GM21737 (cell line): Measurements from ENCODE around the gene ZNF273.
"Not testable (repeated sequence)": the region's sequence is repeated elsewhere in the genome, so short reads cannot be mapped to it uniquely, and the experiment has no call there.

Experiments used
- ATAC-seq: cut with Tn5 transposase; IDR thresholded peaks from one replicate; pipeline ENCODE4 v1.9.1; 2021; ENCODE audit warnings: mild to moderate bottlenecking, moderate library complexity; ENCODE audit not compliant: unreplicated experiment

Gene ZNF273

GRCh38 chr7:64902806-64903721 is at the start of gene ZNF273:
TSS of gene ZNF273 (plus strand) at chr7:64903273. CDS start at chr7:64903318, 45 bp downstream.
- ATAC-seq = peak; percentile 99

- ATAC-seq = no peak
Measured at GRCh38 chr7:64853679-64854078, 49.4 kb upstream of the ZNF273 start.

- no peak for ATAC-seq
Measured at GRCh38 chr7:64854969-64855368, 48.1 kb upstream of the ZNF273 start.

- no peak for ATAC-seq
Measured at GRCh38 chr7:64863021-64863420, 40.1 kb upstream of the ZNF273 start.

- not testable (repeated sequence) for ATAC-seq
Measured at GRCh38 chr7:64863530-64863929, 39.5 kb upstream of the ZNF273 start.

GRCh38 chr7:64863969-64864368 is 39.1 kb upstream of the ZNF273 start:
- ATAC-seq = no peak

- no peak for ATAC-seq
Measured at GRCh38 chr7:64867863-64868440, 35.1 kb upstream of the ZNF273 start.

- no peak for ATAC-seq
Measured at GRCh38 chr7:64868499-64868898, 34.6 kb upstream of the ZNF273 start.

- no peak for ATAC-seq
Measured at GRCh38 chr7:64869121-64869725, 33.9 kb upstream of the ZNF273 start.

GRCh38 chr7:64869912-64870562 is 33.0 kb upstream of the ZNF273 start:
- ATAC-seq = no peak

- ATAC-seq = no peak
Measured at GRCh38 chr7:64870656-64871055, 32.4 kb upstream of the ZNF273 start.

- no peak for ATAC-seq
Measured at GRCh38 chr7:64871761-64872160, 31.3 kb upstream of the ZNF273 start.

GRCh38 chr7:64872351-64873154 is 30.5 kb upstream of the ZNF273 start:
- no peak for ATAC-seq

GRCh38 chr7:64873155-64873500 is 29.9 kb upstream of the ZNF273 start:
- no peak for ATAC-seq

GRCh38 chr7:64873517-64873916 is 29.6 kb upstream of the ZNF273 start:
- ATAC-seq = no peak

GRCh38 chr7:64874114-64874513 is 29.0 kb upstream of the ZNF273 start:
- ATAC-seq = no peak

GRCh38 chr7:64874562-64875250 is 28.4 kb upstream of the ZNF273 start:
- no peak for ATAC-seq

GRCh38 chr7:64875258-64875657 is 27.8 kb upstream of the ZNF273 start:
- ATAC-seq = no peak

- no peak for ATAC-seq
Measured at GRCh38 chr7:64875658-64876406, 27.2 kb upstream of the ZNF273 start.
